ENCODE results near the gene NR6A1.
A peak's percentile ranks its signal among the peaks of the same experiment; 100 is the strongest.

NR6A1 gene

DNA sequence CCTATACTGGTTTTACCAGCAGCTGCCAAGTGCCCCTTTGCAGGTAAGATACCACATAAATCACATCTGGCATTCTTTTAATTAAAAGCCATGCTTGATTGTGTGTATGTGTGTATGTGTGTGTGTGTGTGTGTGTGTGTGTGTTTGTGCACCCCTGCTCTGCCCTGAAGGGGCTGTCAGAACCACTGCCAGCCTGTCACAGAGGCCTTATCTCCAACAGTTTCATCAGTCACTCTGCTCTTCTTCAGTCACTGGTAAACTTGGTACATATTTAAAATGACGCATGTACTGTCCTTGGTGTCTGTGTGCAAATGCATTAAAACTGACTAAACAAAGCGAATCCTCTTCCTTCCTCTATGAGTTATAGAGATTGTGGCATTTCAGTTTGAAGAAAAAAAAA is 244.9 kb downstream of the NR6A1 start:
- TF ChIP-seq, protein P1, sequence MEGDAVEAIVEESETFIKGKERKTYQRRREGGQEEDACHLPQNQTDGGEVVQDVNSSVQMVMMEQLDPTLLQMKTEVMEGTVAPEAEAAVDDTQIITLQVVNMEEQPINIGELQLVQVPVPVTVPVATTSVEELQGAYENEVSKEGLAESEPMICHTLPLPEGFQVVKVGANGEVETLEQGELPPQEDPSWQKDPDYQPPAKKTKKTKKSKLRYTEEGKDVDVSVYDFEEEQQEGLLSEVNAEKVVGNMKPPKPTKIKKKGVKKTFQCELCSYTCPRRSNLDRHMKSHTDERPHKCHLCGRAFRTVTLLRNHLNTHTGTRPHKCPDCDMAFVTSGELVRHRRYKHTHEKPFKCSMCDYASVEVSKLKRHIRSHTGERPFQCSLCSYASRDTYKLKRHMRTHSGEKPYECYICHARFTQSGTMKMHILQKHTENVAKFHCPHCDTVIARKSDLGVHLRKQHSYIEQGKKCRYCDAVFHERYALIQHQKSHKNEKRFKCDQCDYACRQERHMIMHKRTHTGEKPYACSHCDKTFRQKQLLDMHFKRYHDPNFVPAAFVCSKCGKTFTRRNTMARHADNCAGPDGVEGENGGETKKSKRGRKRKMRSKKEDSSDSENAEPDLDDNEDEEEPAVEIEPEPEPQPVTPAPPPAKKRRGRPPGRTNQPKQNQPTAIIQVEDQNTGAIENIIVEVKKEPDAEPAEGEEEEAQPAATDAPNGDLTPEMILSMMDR (IDR thresholded peaks at IDR 0.05) = no peak
- no peak for TF ChIP-seq ZFX (IDR thresholded peaks at IDR 0.05; ENCODE audit: borderline replicate concordance)
- no peak overlapping the region for H3K27ac ChIP-seq

- H3K27ac ChIP-seq = no peak overlapping the region
- no peak for TF ChIP-seq ZFX (IDR thresholded peaks at IDR 0.05; ENCODE audit: borderline replicate concordance)
- TF ChIP-seq, protein P1 (IDR thresholded peaks at IDR 0.05) = peak; percentile 25; the same call in 1 of the 2 replicates
Observed at GRCh38 chr9:124522121-124523098, 248.7 kb downstream of the NR6A1 start.

DNA sequence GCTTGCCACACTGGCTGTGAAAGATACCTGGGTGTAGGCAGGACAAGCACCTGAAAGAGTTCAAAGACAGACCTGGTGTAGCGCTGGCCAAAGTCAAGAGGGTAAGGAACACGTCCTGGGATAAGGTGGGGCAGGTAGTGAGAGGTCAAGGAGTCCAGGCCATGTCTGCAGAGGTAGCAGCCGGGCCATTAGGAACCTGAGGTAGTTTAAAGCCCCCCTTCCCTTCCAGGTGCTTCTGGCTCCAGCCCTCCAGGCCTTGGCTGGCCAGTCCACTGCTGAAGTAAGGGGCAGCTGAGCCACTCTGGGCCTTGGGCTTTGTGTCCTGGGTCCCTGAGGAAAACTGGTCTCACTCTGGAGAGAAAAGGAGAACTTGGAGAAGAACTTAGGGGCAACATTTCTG is 250.0 kb downstream of the NR6A1 start:
- TF ChIP-seq ZFX (IDR thresholded peaks at IDR 0.05; ENCODE audit: borderline replicate concordance) = no peak
- TF ChIP-seq, protein P1 (IDR thresholded peaks at IDR 0.05) = no peak
- H3K27ac ChIP-seq = no peak overlapping the region

DNA sequence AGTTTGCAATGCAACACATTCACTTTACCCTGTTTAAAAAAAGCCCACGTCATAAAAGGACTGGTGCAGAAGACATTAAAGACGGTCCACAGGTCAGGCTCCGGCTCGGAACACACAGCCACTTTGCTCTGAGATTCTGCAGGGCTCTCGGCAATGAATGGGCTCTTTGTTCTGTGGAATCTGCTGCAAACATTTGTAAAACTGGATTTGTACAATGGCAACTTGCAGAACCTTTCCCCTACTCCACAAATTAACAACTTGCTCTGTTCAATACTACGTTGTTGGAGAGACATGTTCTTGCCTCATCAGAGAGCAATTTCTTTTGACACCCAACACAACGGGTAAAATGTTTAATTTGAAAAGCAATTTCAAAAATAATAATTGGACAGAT is 250.9 kb downstream of the NR6A1 start:
- no peak overlapping the region for H3K27ac ChIP-seq
- TF ChIP-seq ZFX (IDR thresholded peaks at IDR 0.05; ENCODE audit: borderline replicate concordance) = no peak
- TF ChIP-seq, protein P1 (IDR thresholded peaks at IDR 0.05) = no peak

DNA sequence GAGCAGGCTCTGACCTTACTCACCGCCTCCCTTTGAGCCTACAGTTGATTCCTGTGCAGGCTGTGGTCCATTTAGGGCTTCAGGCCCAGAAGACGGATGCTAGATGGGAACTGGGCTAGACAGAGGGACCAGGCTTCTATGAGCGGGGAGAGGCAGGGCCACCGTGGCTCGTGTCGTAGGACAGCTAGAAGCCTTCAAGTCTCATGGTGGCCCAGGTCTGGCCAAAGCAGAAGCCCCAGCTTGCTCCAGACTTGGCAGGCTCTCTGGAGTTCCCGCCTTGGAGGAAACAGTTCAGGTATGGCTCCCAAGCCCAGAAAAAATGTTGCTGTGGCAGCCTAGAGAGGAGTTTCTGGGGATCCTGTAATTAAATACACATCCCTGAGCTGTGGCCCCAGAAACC is 253.0 kb downstream of the NR6A1 start:
- no peak overlapping the region for H3K27ac ChIP-seq
- TF ChIP-seq ZFX (IDR thresholded peaks at IDR 0.05; ENCODE audit: borderline replicate concordance) = no peak
- TF ChIP-seq, protein P1 (IDR thresholded peaks at IDR 0.05) = no peak

- TF ChIP-seq, protein P1 (IDR thresholded peaks at IDR 0.05) = no peak
- no peak for TF ChIP-seq ZFX (IDR thresholded peaks at IDR 0.05; ENCODE audit: borderline replicate concordance)
Observed at GRCh38 chr9:124517600-124517999, 253.5 kb downstream of the NR6A1 start.

DNA sequence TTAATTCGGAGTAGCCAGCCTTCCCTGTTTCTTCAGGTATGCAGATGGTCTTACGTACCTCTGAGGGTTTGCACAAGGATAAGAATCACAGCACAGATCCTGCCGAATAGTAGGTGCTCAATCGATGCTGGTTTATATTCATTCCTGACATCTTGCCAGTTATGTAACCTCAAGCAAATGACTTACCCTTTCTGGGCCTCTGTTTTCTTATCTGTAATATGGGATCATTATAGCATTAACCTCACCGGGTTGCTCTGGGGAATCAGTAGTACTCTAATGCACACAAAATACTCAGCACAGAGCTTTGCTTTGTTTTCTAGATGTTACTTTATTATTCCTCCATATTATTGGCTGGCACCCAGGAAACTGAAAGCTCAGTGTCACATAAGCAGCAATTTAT is 256.2 kb downstream of the NR6A1 start:
- TF ChIP-seq ZFX (IDR thresholded peaks at IDR 0.05; ENCODE audit: borderline replicate concordance) = no peak

More at GRCh38 chr9:124517600-124517999, 253.5 kb downstream of the NR6A1 start:
- no peak overlapping the region for H3K27ac ChIP-seq

More for the DNA sequence above, 256.2 kb downstream of the NR6A1 start:
- H3K27ac ChIP-seq = no peak overlapping the region

Data from 22Rv1 (cell line).